ENCODE measurements around the gene RNU1-1.
A peak's percentile ranks its signal among the peaks of the same experiment; 100 is the strongest.
"Not testable (repeated sequence)": the region's sequence is repeated elsewhere in the genome, so short reads cannot be mapped to it uniquely, and the experiment has no call there.

The RNU1-1 gene

DNA sequence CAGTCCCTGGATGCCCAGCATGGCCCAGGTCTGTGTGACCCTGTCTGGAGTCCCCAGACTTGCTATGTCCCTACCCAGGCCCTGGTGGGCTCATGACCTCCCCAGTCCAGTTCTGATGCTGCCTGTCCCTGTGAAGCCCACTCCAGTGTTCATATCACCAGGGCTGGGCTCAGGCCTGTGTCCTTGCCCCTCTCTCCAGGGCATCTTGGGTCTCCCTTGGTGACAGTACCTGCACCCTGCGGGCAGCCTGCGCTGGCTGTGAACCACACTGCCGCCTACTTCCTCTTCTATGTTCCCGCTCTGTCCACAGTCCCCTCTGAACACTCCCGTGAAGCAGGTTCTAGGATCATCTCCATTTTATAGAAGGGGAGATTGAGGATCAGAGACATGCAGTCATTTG, 13.1 kb downstream of the RNU1-1 start:
- not testable (repeated sequence) for H3K4me3 ChIP-seq (ENCODE audit: low read length); DNase-seq (ENCODE audit: low read depth, low spot score)

DNA sequence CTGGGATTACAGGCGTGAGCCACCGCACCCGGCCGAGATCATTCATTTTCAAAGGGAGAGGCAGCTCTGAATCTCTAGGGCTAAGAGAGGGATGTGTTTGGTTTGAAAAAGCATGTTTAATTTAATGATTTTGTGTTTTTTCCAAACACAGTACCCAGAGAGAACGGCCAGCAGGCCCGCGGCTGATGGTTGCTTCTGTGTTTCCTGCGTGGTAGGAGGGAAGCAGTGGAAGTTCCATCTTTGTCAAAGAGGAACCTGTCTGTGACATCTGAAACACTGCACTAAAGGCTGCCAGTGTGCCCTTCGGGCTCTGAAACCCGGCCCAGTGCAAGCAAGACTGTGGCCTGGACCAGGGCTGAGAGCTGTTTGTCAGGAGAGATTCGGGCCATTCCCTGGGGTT, 13.6 kb downstream of the RNU1-1 start:
- not testable (repeated sequence) for H3K4me3 ChIP-seq (ENCODE audit: low read length); DNase-seq (ENCODE audit: low read depth, low spot score)

- peak overlapping the region; percentile 68 for H3K4me3 ChIP-seq (ENCODE audit: low read length)
Measured at GRCh38 chr1:16498573-16499413, 15.3 kb downstream of the RNU1-1 start.

DNA sequence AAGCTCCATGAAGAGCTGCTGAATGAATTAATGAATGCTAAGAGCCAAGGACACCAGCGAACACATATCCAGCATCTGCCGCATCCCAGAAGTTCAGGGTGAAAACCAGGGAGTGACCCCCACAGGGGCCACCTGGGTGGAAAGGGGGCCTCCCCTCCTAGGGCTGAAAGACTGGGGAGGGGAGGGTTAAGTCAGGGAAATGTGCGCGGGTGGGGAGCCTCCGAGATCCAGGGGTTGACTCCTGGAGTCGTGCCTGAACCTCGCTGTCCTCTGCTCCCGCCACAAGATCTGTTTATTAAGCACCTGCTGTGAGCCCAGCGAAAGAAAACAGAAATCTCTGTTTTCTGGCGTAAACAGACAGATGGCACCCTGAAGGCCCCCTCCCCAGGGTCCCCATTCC, 16.0 kb downstream of the RNU1-1 start:
- DNase-seq (ENCODE audit: low read depth, low spot score), result not testable (repeated sequence)

More at GRCh38 chr1:16498573-16499413, 15.3 kb downstream of the RNU1-1 start:
- DNase-seq (ENCODE audit: low read depth, low spot score), result peak; percentile 63

DNA sequence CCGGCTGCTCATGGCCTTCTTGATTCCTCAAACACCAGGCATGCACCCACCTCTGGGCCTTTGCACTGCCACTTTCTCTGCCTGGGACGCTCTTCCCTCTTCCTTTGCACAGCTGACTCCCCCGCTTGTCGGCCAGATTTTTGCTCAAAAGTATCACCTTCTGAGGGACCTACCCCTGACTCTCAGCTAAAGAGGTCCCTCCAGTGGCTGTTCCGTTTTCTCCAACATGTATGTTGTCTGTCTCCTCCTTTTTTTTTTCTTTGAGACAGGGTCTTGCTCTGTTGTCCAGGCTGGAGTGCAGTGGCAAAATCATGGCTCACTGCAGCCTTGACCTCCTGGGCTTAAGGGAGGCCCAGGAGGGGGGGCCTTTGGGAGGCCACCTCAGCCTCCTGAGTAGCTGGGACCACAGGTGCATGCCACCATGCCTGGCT, 16.6 kb downstream of the RNU1-1 start:
- H3K4me3 ChIP-seq (ENCODE audit: low read length); DNase-seq (ENCODE audit: low read depth, low spot score): not testable (repeated sequence)

More for the DNA sequence above, 16.0 kb downstream of the RNU1-1 start:
- H3K4me3 ChIP-seq (ENCODE audit: low read length), result peak overlapping the region; percentile 68; the same call in 1 of the 2 replicates

GRCh38 chr1:16493731-16494130, 20.4 kb downstream of the RNU1-1 start:
- H3K4me3 ChIP-seq (ENCODE audit: low read length); DNase-seq (ENCODE audit: low read depth, low spot score): not testable (repeated sequence)

DNA sequence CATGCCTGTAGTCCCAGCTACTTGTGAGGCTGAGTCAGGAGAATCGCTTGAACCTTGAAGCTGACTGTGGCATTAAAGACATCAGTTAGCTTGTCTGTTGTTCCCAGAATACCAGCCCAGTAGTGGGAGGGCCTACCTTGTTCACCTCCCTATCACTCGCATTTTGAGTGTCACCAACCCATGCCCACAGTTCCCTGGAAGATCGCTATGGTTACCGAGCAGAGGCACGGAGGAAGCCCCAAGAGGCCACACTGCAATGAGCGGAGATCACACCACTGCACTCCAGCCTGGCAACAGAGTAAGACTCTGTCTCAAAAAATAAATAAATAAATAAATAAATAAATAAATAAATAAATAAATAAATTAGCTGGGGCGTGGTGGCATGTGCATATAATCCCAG, 21.1 kb downstream of the RNU1-1 start:
- H3K4me3 ChIP-seq (ENCODE audit: low read length); DNase-seq (ENCODE audit: low read depth, low spot score): not testable (repeated sequence)

DNA sequence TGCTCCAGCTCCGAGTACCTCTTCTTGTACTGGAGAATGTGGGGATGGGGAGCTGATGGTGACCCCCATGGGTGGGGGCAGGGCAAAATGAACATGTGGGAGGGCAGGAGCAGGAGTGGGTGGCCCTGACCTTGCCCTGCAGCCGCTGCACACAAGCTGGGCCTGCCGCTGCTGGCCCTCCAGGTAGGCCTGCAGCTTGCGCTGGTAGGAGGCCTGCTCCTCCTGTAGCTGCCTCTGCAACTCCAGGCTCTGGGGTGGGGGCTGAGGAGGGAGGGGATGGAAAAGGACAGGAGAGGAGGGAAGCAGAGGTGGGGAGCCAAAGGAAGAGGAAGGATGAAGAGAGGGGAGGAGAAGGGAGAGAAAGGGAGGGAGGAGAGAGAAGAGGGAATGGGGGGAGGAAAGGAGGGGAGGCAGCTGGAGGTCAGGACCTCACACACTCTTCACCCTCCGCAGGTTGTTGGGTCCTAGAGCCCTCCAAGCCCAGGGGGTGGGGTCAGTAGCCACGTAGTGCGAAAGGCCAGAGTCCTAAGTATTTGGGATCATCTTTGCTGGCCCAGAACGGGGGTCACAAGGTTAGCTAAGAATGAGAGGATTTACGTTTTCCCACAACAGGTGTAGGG, 22.9 kb downstream of the RNU1-1 start:
- H3K4me3 ChIP-seq (ENCODE audit: low read length), result no peak overlapping the region

DNA sequence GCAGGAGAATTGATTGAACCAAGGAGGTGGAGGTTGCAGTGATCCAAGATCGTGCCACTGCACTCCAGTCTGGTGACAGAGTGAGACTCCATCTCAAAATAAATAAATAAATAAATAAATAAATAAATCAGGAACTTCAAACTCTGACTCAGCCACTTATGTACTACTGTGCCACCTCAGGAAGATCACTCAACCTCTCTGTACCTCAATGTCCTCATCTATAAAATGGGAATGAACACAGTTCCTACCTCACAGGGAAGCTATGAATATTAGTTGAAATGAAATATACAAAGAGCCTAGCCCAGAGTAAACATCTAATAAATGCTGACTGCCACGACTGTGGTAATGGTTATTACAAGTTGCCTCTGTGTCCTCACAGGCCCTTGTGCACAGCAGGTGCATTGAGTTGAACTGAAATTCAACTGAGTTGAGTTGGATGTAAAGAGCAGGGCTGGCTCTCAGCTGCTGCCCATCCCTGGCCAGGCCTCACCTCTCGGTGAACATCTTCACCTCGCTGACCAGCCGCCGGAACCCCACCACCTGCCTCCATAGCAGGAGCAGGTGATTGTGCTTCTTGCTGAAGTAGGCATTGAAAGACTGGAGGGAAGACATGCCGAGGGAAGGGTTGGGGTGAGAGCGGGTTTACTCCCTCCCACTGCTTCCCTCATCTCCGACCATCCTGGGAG, 24.7 kb downstream of the RNU1-1 start:
- DNase-seq (ENCODE audit: low read depth, low spot score); H3K4me3 ChIP-seq (ENCODE audit: low read length): not testable (repeated sequence)

More for the DNA sequence above, 22.9 kb downstream of the RNU1-1 start:
- no peak for DNase-seq (ENCODE audit: low read depth, low spot score)

GRCh38 chr1:16487011-16487410, 27.1 kb downstream of the RNU1-1 start:
- DNase-seq (ENCODE audit: low read depth, low spot score); H3K4me3 ChIP-seq (ENCODE audit: low read length): not testable (repeated sequence)

DNA sequence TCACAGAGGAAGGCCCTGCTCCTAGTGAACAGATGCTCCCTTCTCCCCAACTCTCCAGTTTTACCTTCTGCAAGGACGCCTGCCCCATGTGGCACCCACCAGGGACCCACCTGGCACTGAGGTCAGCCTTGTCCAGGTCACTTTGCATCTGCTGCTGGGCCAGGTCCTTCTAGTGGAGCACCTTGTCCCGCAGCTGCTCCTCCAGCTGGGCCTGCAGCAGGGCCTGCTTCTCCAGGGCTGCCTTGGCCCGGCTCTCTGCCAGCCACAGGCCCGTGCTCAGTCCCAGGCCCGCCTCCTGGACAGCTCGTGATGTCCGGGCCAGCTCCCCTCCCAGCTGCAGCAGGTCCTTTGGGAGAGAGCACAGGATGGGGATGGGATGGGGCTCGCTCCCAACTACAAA, 27.8 kb downstream of the RNU1-1 start:
- DNase-seq (ENCODE audit: low read depth, low spot score); H3K4me3 ChIP-seq (ENCODE audit: low read length): not testable (repeated sequence)

DNA sequence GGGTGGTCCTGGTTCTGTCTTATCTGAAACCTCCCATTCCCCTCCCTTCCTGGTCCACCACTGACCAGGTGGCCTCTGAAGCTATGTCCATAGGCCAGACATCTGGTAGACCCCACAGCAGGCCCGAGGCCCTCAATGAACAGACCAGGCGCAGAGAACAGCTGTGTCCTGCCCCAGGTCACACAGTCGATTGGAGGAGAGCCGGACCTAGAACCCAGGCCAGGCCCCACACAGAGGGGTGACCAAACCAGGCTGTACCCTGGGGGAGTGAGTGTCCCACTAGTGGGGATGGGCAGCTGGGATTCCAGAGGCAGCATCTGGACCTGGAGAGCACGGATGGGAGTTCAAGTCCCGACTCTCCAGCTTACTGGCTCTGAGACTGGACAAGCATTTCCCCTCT, 29.2 kb downstream of the RNU1-1 start:
- no peak for DNase-seq (ENCODE audit: low read depth, low spot score)
- H3K4me3 ChIP-seq (ENCODE audit: low read length), result no peak overlapping the region

GRCh38 chr1:16484501-16484835, 29.6 kb downstream of the RNU1-1 start:
- no peak for DNase-seq (ENCODE audit: low read depth, low spot score)
- H3K4me3 ChIP-seq (ENCODE audit: low read length), result no peak overlapping the region

GRCh38 chr1:16483639-16484500, 30.2 kb downstream of the RNU1-1 start:
- H3K4me3 ChIP-seq (ENCODE audit: low read length); DNase-seq (ENCODE audit: low read depth, low spot score): not testable (repeated sequence)

- not testable (repeated sequence) for H3K4me3 ChIP-seq (ENCODE audit: low read length); DNase-seq (ENCODE audit: low read depth, low spot score)
Measured at GRCh38 chr1:16483146-16483545, 30.9 kb downstream of the RNU1-1 start.

DNA sequence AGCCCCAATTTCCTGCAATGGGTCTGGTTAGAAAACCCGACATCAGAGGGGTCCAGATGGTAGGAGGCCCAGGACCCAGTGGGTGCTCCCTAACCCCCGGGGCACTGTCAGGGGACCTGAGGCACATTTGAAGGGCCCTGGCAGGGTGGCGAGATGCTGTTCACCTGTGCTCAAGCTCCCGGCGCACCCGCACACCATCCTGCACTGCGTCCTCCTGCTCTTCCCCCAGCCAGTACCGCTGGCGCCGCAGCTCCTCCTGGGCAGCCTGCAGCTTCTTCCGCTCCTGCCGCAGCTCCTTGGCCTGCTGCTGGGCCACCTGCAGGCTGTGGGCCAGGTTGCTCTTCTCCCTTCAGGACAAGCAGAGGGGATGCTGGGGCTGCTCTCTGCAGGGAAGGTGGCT, 36.0 kb downstream of the RNU1-1 start:
- no peak for DNase-seq (ENCODE audit: low read depth, low spot score)
- H3K4me3 ChIP-seq (ENCODE audit: low read length), result no peak overlapping the region

DNA sequence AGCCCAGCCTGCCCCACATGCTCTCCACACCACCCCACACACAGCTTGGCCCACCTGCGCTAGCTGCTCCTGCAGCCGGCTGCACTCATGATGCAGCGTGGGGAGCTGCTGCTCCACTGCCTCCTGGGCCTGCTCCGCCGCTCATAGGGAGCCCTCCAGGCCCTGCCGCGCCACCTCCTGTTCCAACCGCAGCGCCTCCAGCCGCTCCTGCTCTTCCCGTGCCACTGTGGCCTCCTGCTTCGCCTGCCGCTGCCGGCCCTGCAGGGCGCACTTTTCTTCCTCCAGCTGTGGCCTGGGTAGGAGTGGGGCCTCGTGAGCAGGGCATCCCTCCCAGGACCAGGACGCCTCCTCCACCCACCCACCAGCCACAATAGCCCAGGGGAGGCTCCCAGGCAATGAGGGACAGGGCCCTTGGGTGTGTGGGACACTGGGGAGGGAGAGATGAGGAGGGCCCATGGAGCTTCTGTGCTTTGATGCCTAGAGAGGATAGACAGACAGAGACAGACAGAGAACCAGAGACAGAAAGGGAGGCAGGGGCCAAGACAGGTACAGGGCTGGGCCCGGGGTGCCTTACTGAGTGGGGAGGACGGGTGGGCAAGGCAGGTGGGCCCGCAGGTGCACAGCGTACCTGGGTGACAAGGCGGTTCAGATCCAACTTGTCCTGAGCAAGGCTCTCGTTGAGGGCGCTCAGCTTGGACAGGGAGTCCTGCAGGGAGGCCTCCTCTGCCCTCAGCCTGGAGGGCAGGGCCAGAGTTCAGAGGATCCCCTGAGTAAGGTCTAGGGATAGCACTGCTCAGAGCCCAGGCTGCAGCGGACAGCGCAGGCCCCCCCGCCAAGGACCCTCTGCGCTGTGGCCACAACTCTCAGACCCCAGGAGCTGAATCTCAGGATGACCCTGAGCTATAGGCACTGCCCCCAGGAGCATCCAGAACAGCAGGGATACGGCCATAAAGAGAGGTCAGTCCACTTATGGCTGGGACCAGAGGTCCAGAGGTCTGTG, 38.0 kb downstream of the RNU1-1 start:
- H3K4me3 ChIP-seq (ENCODE audit: low read length); DNase-seq (ENCODE audit: low read depth, low spot score): not testable (repeated sequence)

DNA sequence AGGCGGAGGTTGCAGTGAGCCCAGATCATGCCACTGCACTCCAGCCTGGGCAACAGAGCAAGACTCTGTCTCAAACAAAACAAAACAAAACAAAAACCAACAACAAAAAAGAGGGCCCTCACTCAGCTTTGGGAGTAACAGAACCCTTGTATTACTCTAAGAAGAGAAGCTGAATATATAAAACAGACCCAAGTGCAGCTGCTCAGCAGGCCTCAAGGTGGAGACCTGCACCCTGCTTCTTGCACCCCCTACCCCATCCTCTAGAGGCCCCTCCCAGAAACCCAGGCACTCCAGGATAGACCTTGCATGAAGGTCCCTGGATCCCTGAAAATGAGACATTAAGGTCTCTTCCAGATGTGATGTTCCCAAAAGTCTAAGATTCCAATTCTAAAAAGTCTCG, 39.2 kb downstream of the RNU1-1 start:
- DNase-seq (ENCODE audit: low read depth, low spot score), result peak; percentile 16
- not testable (repeated sequence) for H3K4me3 ChIP-seq (ENCODE audit: low read length)

Measured in Jurkat, Clone E6-1 (cell line).